G401 (cell line): ENCODE results near the gene ANO10. TPM values are rescaled to one million over a fixed set of nuclear protein-coding genes. Genes with fewer than 3 reads are reported as not detected.
"Not testable (repeated sequence)": the region's sequence is repeated elsewhere in the genome, so short reads cannot be mapped to it uniquely, and the experiment has no call there.

ENCODE experiments used
- DNase-seq: peaks from one replicate; pipeline ENCODE4 v3.0.0-alpha.2; 2015; ENCODE audit warnings: low spot score
- in situ Hi-C: cut with HindIII; loops from 2 replicates; pipeline ENCODE4 v1.10.0; 2016; ENCODE audit warnings: low sequenced_read_pairs, mixed read lengths
- total RNA-seq: library from RNA; depleted of rRNA; stranded (reverse); fragments of >200 nt; shearing (Covaris generic); gene quantifications from 2 replicates; pipeline ENCODE4 v1.2.3, GENCODE V29; 2014

The ANO10 gene
- total RNA-seq, 1 experiment from 2014 or later, result 24.1 TPM

DNA sequence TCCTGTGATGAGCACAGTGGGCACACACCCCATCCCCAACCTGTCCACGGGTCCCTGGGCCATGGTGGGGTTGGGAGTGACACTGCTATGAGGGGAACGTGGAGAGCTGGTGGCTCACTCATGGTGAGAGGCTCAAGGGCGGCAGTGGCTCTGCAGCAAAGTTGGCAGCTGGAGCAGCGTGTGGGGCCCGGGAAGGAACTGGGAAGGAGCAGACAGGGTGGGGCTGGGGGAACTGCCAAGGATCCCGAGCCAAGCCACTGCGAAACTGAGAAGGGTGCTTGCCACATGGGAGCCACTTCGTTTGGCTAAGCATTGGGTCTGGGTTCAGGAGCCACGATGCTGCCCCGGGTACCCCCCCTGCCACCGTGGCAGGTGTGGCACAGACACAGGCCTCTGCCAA lies 255.3 kb downstream of the ANO10 start:
- DNase-seq, result no peak
- in situ Hi-C loops, result no loop called here

DNA sequence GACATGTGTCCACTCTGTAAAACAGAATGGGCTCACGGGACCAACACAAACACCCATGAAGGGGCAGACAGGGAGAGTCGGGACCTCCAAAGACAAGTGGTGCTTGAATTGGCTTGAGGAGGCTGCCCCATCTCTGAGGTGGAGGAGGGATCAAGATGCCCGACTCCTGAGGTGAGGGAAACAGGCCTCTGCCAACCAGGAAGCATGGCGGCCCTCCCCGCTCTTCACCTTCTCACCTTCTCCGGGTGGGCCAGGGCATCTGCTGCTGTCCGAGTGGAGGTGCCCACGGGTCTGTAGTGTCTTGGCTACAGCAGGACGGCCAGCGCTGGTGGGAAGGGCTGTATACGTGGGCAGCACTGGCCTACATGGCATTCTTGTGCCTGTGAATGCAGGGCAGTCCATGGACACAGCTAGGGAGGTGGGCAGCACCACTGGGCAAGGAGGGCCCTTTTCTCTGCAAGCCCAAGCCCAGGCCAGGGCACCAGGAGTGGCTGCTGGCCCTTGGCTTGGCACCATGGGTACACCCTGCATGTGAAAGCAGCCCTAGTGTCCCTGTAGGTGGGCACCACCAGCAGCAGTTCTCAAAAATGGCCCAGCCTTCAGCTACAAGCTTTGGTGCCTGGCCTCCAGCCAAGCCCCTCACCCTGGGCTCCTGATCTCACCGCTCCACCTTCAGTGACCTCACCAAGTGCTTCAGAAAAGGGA lies 256.1 kb downstream of the ANO10 start:
- in situ Hi-C loops, result no loop called here
- no peak for DNase-seq

DNA sequence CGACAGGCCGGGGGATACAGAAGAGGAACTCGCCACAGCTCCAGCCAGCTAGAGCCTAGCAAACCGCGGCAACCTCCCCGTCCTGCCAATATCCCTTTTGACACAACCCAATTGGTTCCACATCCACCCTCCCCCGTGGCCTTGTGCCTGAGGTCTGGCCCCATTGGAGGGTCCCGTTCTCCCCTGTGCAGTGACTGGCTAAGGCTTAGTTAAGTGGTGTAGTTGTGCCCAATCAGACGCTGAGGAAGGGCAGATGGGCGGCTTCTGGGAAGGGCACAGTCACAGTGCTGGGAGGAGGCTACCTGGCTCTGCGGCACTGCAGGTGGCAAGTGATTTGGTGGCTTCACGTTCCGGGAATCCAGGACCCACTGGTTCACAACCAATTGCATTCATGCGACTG lies 256.9 kb downstream of the ANO10 start:
- in situ Hi-C loops, result no loop called here
- DNase-seq, result peak; percentile 50

DNA sequence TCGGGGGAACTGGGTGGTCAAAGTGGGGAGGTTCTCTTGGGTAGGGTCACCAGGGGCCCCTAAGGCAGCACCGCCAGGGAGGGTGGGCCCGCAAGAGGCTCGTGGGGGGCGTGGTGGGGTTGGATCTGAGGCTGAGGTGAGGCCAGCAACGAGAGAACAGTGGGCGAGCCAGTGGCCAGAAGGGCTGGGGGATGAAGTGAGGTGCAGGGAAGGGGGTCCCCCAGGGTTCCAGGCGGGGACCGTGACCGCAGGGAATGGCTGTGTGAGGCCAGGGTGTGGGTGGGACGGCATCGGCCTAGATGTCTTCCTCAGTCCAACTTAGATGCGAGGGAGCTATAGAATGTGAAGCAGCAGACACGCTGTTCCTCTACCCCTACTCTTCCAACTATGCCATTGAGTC lies 257.3 kb downstream of the ANO10 start:
- in situ Hi-C loops, result no loop called here
- no peak for DNase-seq

DNA sequence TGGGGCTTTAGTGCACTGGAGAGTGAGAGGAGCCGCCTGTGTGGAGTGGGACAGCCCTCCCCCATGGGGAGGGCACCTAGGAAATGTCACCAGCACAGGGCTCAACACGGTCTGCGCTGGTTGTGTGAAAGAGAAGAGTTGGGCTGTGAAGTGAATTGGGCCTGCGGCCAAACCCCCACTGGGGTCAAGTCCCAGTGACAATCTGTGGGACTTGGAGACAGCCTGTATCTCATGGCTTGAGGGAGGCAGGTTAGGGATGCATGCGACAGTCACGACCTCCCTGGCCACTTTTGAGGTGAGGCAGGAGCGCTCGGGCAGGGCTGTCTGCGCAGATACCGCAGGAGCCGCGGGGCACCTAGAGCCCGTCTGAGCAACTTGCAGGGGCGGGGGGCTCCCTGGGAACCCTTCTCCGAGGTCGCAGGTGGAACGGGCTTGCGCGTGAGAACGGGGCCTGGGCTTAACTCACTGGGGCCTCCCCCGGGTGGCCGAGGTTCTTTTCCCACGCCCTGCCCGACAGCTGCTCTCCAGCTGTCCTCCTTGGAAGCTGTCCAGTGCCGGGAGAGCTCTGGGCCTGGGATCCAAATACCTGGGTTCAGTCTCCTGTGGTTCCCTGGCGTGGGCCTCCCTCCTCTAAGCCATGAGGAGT lies 258.1 kb downstream of the ANO10 start:
- in situ Hi-C loops, result no loop called here
- DNase-seq, result no peak

DNA sequence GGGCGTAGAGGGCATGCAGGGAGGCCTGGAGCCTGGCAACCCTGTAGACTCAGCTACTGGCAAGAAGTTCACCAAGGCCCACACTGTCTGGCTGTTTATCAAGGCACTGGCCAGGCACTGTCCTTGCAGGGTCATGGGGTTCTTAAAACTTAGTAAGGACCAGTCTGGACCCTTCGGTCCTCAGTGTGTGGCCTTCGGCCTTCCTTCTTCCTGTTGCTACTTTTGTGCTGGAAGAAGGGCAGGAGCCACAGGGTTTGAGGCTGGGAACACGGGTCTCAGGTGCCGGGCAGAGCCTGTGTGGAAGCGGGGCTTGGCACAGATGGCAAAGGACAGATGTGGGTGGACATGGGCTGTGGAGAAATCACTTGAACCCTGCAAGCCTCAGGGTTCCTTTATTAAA lies 258.9 kb downstream of the ANO10 start:
- in situ Hi-C loops, result no loop called here
- no peak for DNase-seq

DNA sequence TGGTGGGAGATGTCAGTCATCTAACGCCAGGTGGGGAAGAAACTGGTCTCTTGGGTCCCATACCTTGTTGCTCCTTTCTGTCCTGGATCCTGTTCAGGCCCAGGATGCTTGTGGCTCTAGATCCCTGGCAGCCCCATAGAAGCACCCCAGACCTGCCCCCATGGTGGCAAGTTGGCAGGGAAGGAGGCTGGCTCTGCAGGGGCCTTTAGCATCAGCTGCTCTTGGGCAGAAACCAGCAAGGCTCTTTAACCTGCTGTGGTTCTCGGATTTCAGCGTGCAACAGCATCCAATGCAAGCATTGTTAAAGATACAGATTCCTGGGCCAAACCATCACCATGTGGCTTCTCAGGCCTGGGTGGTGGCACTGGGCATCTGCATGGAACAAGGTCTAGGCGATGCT lies 259.6 kb downstream of the ANO10 start:
- in situ Hi-C loops, result no loop called here
- DNase-seq, result no peak

DNA sequence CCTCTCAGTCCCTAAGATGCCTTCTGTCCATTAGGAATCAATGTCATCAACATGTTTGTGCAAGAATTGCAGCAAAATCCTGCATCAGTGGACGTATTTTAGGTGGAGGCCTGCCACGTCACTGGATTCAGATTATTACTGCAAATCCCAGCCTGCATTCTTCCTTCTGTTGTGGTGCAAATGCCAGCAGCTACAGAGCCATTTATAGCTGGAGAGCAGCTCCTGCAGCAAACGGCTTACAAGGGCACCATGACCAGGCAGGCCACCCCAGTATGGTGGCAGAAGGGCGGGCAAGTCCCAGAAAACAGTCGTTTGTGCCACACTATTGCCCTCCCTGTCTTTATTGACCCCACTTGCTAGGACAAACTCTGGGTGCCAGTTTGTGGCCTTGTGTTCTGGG lies 260.7 kb downstream of the ANO10 start:
- in situ Hi-C loops, result no loop called here
- DNase-seq, result peak; percentile 48

DNA sequence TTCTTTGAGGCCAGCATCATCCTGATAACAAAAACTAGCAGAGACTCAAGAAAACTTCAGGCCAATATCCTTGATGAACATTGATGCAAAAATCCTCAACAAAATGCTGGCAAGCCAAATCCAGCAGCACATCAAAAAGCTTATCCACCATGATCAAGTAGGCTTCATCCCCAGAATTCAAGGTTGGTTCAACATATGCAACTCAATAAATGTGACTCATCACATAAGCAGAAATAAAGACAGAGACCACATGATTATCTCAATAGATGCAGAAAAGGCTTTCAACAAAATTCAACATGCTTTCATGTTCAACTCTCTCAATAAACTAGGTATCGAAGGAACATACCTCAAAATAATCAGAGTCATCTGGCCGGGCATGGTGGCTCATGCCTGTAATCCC lies 265.8 kb downstream of the ANO10 start:
- in situ Hi-C loops, result not testable (repeated sequence)

DNA sequence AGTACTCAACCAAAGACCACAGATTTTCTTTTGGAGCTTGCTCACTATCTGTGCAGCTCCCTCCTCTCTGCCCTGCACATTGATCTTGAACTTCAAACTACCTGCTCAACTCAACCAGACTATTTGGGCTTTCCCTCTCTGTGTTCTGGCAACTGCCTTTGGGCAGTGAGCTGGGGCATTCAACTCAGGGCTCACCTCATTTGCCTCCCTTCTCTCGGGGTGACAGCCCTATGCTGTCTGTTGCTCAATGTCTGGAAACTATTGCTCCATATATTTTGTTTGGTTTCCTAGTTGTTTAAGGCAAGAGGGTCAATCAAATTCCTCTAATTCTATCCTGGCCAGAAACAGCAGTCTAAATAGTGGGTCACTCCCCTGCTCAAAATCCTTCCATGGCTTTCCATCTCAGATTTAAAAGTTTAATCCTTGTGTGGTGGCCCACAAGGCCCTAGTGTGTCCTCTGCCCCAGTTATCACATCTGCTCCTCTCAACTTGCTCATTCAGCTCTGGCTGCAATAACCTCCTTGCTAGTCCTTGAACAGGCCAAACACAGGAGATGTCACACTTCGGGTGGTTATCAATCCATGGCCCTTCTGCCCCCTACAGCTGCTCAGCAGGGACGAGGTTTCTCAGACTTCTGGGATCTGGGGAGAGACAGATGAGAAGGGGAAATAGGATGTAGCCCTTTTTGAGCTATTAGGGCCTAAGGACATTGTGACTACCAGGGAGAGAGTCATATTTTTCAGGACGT lies 267.7 kb downstream of the ANO10 start:
- no peak for DNase-seq
- in situ Hi-C loops, result no loop called here

More for the DNA sequence above, 265.8 kb downstream of the ANO10 start:
- not testable (repeated sequence) for DNase-seq

DNA sequence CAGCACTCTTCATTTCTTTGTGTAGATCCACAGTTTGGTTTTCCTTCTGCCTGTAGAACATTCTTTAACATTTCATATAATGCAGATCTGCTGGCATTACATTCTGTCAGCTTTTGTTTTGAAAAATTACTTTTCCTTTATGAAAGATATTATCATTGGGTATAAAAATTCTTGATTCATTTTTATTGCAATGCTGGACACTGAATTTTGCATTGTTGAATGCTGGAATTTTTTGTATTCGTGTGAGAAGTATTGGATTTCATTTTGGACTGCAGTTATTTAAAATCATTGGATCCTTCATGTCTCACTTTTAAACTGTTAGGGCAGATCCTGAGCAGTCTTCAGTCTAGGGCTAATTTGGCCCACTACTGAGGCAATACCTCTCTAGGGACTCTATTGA lies 268.4 kb downstream of the ANO10 start:
- DNase-seq, result no peak

DNA sequence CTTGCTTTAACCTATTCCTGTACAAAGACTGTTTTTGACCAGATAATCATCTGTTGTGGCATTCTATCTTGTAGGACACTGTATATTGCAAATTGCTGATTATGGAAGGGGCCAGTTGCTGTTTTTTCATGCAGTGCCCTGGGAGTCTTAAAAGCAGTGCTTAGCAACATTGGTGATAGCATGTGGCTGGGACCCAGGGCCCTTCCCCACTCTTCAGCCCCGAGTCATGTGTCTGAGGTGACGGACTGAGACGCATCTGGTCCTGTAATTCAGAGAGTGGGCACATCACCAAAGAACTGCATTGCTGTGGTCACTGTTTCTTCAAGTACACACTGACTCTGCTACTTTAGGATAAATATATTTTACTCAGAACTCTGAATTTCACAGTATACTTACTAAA lies 272.1 kb downstream of the ANO10 start:
- in situ Hi-C loops, result no loop called here
- no peak for DNase-seq

More for the DNA sequence above, 268.4 kb downstream of the ANO10 start:
- in situ Hi-C loops, result no loop called here

DNA sequence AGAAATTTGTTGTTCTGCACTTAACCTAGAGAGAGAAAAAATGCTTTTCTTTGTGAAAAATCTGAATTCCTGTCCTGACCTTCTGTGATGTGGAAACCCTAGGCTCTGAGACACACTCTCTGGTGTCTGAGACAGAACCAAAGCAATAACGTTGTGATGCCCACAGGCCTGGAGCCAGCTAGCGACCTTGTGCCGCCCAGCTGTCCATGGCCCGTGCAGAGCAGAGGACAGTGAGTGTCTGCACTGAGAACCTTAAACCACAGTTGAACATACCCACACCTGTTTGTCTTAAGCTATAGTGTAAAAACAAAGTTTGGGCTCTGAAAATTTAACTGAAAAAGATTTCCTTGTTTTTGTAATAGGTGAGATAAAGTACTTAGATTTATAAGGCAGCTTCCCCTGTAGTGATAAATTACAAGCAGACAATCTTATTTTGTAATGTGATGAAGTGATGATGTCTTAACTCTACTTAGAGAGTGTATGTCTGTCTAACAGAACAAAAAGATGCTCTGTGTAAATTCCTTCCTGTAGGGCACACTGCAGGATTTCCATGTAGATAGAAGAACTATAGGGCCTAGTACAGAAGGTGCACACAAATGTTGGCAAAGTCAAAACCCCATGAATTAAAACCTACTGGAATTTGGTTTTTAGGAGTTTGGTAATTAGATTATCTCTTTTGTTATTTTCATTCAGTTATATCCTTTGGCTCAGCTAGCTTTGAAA lies 272.8 kb downstream of the ANO10 start:
- in situ Hi-C loops, result no loop called here
- no peak for DNase-seq

DNA sequence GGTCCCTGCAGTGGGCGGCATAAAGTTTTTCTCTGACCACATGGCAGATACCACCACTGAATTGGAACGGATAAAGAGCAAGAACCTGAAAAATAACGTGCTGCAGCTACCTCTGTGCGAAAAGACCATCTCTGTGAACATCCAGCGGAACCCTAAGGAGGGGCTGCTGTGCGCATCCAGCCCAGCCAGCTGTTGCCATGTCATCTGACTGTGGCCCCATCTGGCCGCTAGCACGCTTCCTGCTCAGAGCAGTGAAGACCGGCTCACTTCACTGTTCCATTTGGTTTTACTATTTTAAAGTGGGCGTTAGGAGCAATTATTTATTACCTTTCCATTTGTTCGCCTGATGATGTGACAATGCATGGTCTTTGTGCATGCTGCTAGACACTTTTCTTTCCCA lies 273.5 kb downstream of the ANO10 start:
- in situ Hi-C loops, result no loop called here
- no peak for DNase-seq

DNA sequence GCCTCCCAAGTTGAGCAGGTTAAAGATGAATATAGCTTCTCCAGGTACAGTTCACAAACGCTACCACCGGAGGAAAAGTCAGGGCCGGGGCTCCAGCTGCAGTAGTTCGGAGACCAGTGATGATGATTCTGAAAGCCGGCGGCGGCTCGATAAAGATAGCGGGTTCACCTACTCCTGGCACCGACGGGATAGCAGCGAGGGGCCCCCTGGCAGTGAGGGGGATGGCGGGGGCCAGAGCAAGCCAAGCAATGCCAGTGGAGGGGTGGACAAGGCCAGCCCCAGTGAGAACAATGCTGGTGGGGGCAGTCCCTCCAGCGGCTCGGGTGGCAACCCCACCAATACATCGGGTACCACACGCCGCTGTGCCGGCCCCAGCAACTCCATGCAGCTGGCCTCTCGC lies 274.0 kb downstream of the ANO10 start:
- in situ Hi-C loops, result no loop called here
- DNase-seq, result no peak

DNA sequence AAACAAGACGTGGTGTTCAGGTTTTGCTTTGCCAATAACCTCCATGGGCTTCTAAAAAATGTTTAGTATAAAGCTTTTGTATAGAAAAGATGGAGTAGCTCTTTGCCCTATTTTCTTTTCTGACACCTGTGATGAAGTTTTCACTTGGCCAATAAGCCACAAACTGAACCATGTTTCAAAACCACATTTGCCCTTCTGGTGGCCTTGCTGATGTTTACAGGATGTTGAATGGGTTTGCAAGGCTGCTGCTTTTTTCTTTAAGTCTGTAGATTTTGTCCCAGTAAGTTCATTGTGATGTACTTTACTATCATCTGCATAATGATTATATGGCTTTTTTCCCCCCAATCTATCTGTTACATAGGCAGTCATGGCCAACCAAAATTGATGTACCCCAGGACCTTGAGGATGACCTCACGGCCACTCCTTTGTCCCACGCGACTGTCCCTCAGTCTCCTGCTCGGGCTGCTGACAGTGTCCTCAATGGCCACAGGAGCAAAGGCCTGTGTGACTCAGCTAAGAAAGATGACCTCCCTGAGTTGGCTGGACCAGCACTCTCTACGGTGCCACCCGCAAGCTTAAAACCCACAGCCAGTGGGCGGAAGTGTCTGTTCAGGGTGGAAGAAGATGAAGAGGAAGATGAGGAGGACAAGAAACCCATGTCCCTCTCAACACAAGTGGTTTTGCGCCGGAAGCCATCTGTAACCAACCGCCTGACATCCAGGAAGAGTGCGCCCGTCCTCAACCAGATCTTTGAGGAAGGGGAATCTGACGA lies 274.6 kb downstream of the ANO10 start:
- in situ Hi-C loops, result no loop called here
- DNase-seq, result no peak

DNA sequence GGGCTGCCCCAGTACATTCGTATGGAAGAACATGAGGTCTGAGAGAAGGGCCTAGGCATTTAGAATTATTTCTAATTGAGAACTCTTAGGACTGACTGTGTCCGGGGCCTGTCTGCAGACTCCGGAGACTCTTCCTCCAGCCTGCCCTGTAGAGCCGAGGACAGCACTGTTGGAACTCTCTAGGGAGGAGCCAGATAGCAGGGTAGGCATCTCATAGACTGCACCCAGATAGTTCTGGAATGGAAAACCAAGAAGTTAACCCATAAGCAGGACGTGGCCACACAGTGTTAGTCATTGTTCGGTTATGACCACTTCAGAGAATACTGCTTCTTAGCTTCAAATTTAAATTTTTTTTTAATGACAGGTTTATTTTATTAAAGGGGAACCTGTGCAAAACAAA lies 275.9 kb downstream of the ANO10 start:
- in situ Hi-C loops, result no loop called here
- no peak for DNase-seq

DNA sequence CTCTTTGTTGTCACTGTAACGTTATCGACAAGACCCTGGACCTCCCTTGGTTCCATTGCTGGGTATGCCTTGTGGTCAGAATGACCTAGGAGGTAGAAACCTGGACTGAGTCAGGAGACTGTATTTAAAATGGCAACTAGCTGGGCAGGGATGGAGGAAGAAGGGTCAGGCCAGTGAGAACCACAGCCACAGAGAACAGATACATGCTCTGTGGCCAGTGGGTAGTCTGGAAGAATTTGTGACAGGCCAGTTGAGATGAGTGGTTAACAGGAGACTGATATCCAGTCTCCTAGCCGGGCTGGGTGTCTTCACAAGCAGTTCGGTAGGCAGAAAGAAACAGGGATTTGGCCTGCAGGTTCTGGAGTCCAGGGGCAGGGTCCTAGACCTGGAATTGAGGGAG lies 276.6 kb downstream of the ANO10 start:
- in situ Hi-C loops, result no loop called here
- DNase-seq, result no peak

DNA sequence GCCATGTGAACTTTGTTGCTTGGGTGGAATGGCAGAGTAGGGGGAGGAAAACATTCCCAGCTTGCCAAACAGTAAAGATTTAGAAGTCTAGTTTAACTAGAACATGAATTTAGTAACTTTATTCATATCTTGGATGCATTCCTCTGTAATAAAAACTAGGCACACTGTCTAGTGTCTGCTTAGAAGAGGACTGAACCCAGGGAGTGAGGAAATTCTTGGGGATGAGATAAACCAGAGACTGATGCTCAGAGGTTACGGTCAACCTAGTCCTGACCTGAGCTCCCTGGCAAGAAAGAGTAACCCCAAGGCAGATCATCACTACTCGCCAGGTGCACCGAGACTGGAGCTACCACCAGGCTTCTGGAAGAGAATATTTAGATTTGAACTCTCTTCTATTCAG lies 277.3 kb downstream of the ANO10 start:
- no peak for DNase-seq
- in situ Hi-C loops, result no loop called here
